Thoracic aorta (tissue), 2 donors: ENCODE data around the gene TEX22. TPM values are rescaled to one million over a fixed set of nuclear protein-coding genes. Genes with fewer than 3 reads are reported as not detected.

Source experiments
- ATAC-seq: fragments of 150-250 bp; one replicate; pipeline ENCODE4 v1.8.0; 2017; ENCODE audit warnings: low read depth; ENCODE audit not compliant: insufficient number of reproducible peaks, low FRiP score
- DNase-seq: peaks from one replicate; pipeline ENCODE4 v3.0.0-alpha.2; 2020; ENCODE audit warnings: low spot score
- H3K27ac ChIP-seq, 2 donors: fragments of 200-600 bp; sonication (generic); 1 replicate in 1 of 2; 2 replicates in 1 of 2; pipeline ENCODE4 v1.5.1; 2016; ENCODE audit warnings: mild to moderate bottlenecking in 2 of 2, moderate library complexity in 2 of 2
- H3K27me3 ChIP-seq: fragments of 200-600 bp; sonication (generic); replicated peaks from 2 replicates; pipeline ENCODE4 v1.6.0; 2016; ENCODE audit warnings: mild to moderate bottlenecking; ENCODE audit not compliant: insufficient read depth
- H3K36me3 ChIP-seq: fragments of 200-600 bp; sonication (generic); one replicate; pipeline ENCODE4 v1.5.1; 2016
- H3K4me1 ChIP-seq, 2 donors: fragments of 200-600 bp; sonication (generic); 1 replicate in 1 of 2; 2 replicates in 1 of 2; pipeline versions ENCODE4 v1.5.1 to v1.6.0; 2016; ENCODE audit warnings: low read depth in 2 of 2, mild to moderate bottlenecking in 1 of 2; ENCODE audit not compliant: control insufficient read depth in 1 of 2
- H3K4me3 ChIP-seq: fragments of 200-600 bp; sonication (generic); 2 replicates; pipeline ENCODE4 v1.5.1; 2016; ENCODE audit warnings: mild to moderate bottlenecking
- H3K9me3 ChIP-seq: fragments of 200-600 bp; sonication (generic); 2 replicates; pipeline ENCODE4 v1.5.1; 2016
- CTCF ChIP-seq: fragments of 200-600 bp; sonication (generic); IDR thresholded peaks from one replicate; pipeline ENCODE4 v1.5.1; 2019; ENCODE audit warnings: antibody characterized with exemption
- total RNA-seq, 2 donors: library from RNA; depleted of rRNA; stranded (reverse); fragments of >200 nt; gene quantifications; one replicate each; pipeline versions ENCODE4 v1.1.0 to v1.2.3, GENCODE V29; 2016

TEX22 gene
- total RNA-seq, 2 donors from 2014 or later: not detected

GRCh38 chr14:105447651-105448640, 49.6 kb downstream of the TEX22 start:
- Histone ChIP-seq H3K4me1 (peaks cover 0 to 15% of the 10 kb centered on the region in 2 donors), H3K27ac (peak overlapping the region in 1 of 2 donors; percentile 9)
- no peak for TF ChIP-seq CTCF

DNA sequence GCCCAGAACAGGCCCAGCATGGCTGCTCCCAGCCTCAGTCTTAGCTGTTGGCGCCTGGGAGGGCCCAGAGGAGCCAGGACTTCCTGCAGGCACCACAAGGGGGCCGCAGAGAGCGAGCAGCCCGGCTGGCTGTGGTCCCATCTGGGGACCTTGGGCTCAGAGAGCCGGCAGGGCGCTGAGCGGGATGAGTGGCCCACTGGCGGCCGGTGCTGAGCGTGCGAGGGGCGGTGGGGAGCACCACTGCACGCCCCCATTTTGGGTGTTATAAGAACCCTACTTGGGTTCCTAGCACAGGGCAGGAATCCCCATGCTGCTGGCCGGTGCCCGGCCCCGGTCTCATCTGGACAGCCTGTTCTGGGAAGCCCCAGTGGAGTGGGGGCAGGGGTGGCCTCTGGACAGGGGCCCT, 50.4 kb downstream of the TEX22 start:
- peak overlapping the region in 1 of 2 donors; percentile 9 for H3K27ac ChIP-seq

More at GRCh38 chr14:105447651-105448640, 49.6 kb downstream of the TEX22 start:
- no peaks in the 10 kb centered on the region for H3K27me3 ChIP-seq
- DNase-seq: no peak
- peaks cover 18% of the 10 kb centered on the region for H3K36me3 ChIP-seq
- no peak overlapping the region for H3K4me3 ChIP-seq
- no peaks in the 10 kb centered on the region for H3K9me3 ChIP-seq
- no peak for ATAC-seq

DNA sequence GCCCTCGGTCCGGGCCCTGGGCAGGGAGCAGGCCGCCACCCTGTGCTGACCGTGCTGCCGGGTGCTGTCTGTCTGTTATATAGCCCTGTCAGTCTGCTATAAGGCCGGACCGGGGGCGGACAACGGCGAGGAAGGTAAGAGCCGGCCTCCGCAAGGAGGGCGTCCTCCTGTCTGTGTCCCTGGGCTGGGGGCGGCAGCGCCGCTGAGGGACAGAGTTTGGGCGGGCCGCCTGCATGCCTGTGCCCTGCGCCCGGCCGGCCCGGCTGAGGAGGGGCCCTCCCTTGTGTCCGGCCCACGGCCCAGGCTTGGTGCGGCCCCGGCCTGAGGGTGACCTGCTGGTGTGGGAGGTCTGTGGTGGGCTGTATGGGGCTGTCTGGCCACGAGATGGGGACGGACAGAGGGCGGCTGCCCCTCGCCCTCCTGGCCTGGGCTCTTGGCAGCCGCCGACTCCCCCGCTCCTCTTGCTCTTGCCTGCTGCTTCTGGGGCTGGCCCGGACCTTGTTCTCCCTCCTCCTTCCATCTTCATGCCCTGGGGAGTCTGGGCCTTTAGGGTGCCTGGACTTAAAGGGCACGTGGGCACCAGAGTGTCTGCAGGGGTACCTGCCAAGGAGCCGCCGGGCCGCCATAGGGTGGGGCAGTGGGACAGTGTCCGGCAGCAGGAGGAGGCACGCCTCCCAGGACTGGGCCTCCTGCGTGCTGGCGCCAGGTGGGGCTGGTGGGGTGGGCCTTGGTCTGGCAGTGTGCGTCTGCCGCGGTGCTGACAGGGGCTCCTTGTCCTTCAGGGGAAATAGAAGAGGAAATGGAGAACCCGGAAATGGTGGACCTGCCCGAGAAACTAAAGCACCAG, 51.2 kb downstream of the TEX22 start:
- Histone ChIP-seq H3K27me3 (no peaks in the 10 kb centered on the region), H3K9me3 (no peaks in the 10 kb centered on the region), H3K4me3 (no peak overlapping the region), H3K27ac (no peak overlapping the region), H3K4me1 (peaks cover 0 to 15% of the 10 kb centered on the region in 2 donors), H3K36me3 (peaks cover 29% of the 10 kb centered on the region)
- ATAC-seq (no peak), DNase-seq (no peak)
- no peak for TF ChIP-seq CTCF

More for the DNA sequence above, 50.4 kb downstream of the TEX22 start:
- DNase-seq (no peak), ATAC-seq (no peak)
- peaks cover 21% of the 10 kb centered on the region for H3K36me3 ChIP-seq
- TF ChIP-seq CTCF: peak; percentile 93
- H3K4me1 ChIP-seq: peaks cover 0 to 15% of the 10 kb centered on the region in 2 donors
- H3K4me3 ChIP-seq: no peak overlapping the region
- no peaks in the 10 kb centered on the region for H3K9me3 ChIP-seq
- no peaks in the 10 kb centered on the region for H3K27me3 ChIP-seq

GRCh38 chr14:105450123-105450505, 51.8 kb downstream of the TEX22 start:
- peaks cover 35% of the 10 kb centered on the region for H3K36me3 ChIP-seq
- DNase-seq (no peak), ATAC-seq (no peak)

More at GRCh38 chr14:105450123-105450505, 51.8 kb downstream of the TEX22 start:
- Histone ChIP-seq H3K27ac (no peak overlapping the region), H3K4me3 (no peak overlapping the region), H3K27me3 (no peaks in the 10 kb centered on the region), H3K4me1 (peaks cover 0 to 15% of the 10 kb centered on the region in 2 donors), H3K9me3 (no peaks in the 10 kb centered on the region)
- no peak for TF ChIP-seq CTCF
